ENCODE results near the gene F13A1. TPM values are rescaled to one million over a fixed set of nuclear protein-coding genes. Genes with fewer than 3 reads are reported as not detected.

Gene F13A1
- total and polyA plus RNA-seq, 2 of the 8 experiments (the other 6 are each of a cell fraction or from before 2014, with no cell fraction given) = 0.57 to 1.5 TPM

DNA sequence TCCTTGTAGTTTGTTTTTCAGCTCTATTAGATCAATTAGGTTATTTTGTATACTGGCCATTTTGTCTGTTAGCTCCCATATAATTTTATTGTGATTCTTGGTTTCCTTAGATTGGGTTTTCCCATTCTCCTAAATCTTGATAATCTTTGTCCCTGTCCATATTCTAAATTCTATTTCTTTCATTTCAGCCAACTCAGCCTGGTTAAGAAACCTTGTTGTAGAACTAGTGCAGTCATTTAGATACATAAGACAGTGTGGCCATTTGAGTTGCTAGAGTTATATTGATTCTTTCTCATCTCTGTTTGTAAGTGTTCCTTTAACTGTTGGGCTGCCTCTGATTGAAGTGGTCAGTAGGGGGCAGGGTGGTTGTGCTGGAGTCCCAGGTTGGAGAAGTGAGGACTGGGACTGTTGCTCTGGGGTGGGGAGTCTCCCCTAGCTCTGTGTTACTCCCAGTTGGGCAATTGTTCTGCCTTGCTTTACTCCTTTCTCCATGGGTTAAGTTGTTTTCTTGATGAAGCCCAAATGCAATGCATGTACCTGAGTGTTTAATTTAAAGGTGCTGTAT lies 214.9 kb downstream of the F13A1 start:
- Histone ChIP-seq H3K27me3 (replicated peaks in 1 of 4; ENCODE audit: control insufficient read depth in 3 of 4, extremely low read depth in 1 of 4, insufficient read depth in 3 of 4, low read length in 3 of 4) (no peaks in the 10 kb centered on the region), H3K56ac (replicated peaks; ENCODE audit: insufficient read length, low read depth, low read length) (no peak overlapping the region), H2AFZ (ENCODE audit: low read length) (peak overlapping the region; percentile 84), H3K4ac (replicated peaks; ENCODE audit: insufficient read length, low read depth, low read length) (no peak overlapping the region), H2BK120ac (replicated peaks; ENCODE audit: low read depth, low read length) (no peak overlapping the region), H3K79me1 (ENCODE audit: low read depth, low read length) (no peaks in the 10 kb centered on the region), H3K18ac (ENCODE audit: extremely low read depth, low read length) (no peak overlapping the region), H4K8ac (ENCODE audit: extremely low read depth, insufficient read depth, low read length) (no peak overlapping the region), H3K23me2 (ENCODE audit: low read depth, low read length) (no peaks in the 10 kb centered on the region), H3K79me2 (ENCODE audit: control insufficient read depth in 1 of 2, insufficient read depth in 2 of 2, low read length in 2 of 2) (no peaks in the 10 kb centered on the region), H2BK15ac (ENCODE audit: low read length) (no peak overlapping the region), H3K36me3 (ENCODE audit: control insufficient read depth in 2 of 4, insufficient read depth in 4 of 4, low read length in 3 of 4) (no peaks in the 10 kb centered on the region), H2BK5ac (ENCODE audit: low read depth, low read length) (no peak overlapping the region), H2BK20ac (ENCODE audit: low read length) (no peak overlapping the region), H4K20me1 (replicated peaks in 1 of 2; ENCODE audit: control insufficient read depth in 1 of 2, insufficient read depth in 2 of 2, low read length in 2 of 2) (no peaks in the 10 kb centered on the region), H4K91ac (replicated peaks; ENCODE audit: insufficient read length, low read length) (no peak overlapping the region), H3K9me3 (ENCODE audit: insufficient read depth in 2 of 2, low read depth in 1 of 2, low read length in 1 of 2) (no peaks in the 10 kb centered on the region), H3K27ac (ENCODE audit: low read depth, low read length) (no peak overlapping the region), H2AK5ac (ENCODE audit: low read depth, low read length) (no peak overlapping the region), H3K14ac (ENCODE audit: insufficient read length) (no peak overlapping the region), H3K9ac (replicated peaks in 1 of 4; ENCODE audit: extremely low read depth in 1 of 4, low read depth in 3 of 4, low read length in 3 of 4) (no peak overlapping the region), H3K4me1 (replicated peaks in 1 of 4; ENCODE audit: control insufficient read depth in 3 of 4, insufficient read depth in 4 of 4, low read length in 3 of 4) (no peaks in the 10 kb centered on the region), H3K23ac (ENCODE audit: insufficient read length) (no peak overlapping the region), H2BK12ac (ENCODE audit: low read depth, low read length) (no peak overlapping the region), H3K4me2 (ENCODE audit: insufficient read depth in 1 of 2, low read depth in 2 of 2, low read length in 2 of 2) (no peak overlapping the region), H3K4me3 (ENCODE audit: extremely low read depth in 1 of 4, insufficient read depth in 2 of 4, low read depth in 3 of 4, low read length in 4 of 4) (no peak overlapping the region), H4K5ac (ENCODE audit: insufficient read length, low read depth, low read length) (no peak overlapping the region)
- FAIRE-seq (peak; percentile 52), DNase-seq (ENCODE audit: low read depth in 1 of 2, low spot score in 2 of 2) (peak; percentile 9 to 53)
- TF ChIP-seq CTCF (IDR thresholded peaks at IDR 0.05; ENCODE audit: control extremely low read depth in 1 of 3, insufficient read depth in 1 of 3, low read depth in 1 of 3, low read length in 3 of 3) = peak; percentile 57 to 66 (median 64)
- no peak for TF ChIP-seq BRCA1 (IDR thresholded peaks at IDR 0.05; ENCODE audit: low read depth, low read length)
- TF ChIP-seq RAD21 (IDR thresholded peaks at IDR 0.05 in 1 of 2, conservative IDR thresholded peaks at IDR 0.05 in 1 of 2; ENCODE audit: low read depth in 2 of 2, low read length in 2 of 2) = peak; percentile 72 to 76
- POLR2A ChIA-PET (ENCODE audit: partially characterized antibody) = no interaction called here
- CTCF ChIA-PET (ENCODE audit: partially characterized antibody) = interaction anchor here (0.6 to 4.6 kb wide), 11 partner anchors 12 to 441 kb away, joined by 3 to 38 read pairs (median 3); no protein-coding TSS in a partner anchor

Measured in H1 (cell line).